OCI-LY1 (cell line): ENCODE data around the gene SP2.

Experiments used
- H2AFZ ChIP-seq: fragments of 200-600 bp; sonication (generic), shearing (Covaris generic); 2 replicates; pipeline ENCODE4 v1.6.0; 2014; ENCODE audit warnings: antibody characterized with exemption, mild to moderate bottlenecking, low read length
- H3F3A ChIP-seq: fragments of 200-600 bp; sonication (generic), shearing (Covaris generic); 2 replicates; pipeline ENCODE4 v1.6.0; 2014; ENCODE audit warnings: mild to moderate bottlenecking, antibody characterized with exemption, low read length, moderate library complexity; ENCODE audit not compliant: insufficient read depth
- H3K27ac ChIP-seq: fragments of 200-600 bp; sonication (generic); 2 replicates; pipeline ENCODE4 v1.5.1; 2014; ENCODE audit warnings: low read length, mixed run types, mild to moderate bottlenecking, low read depth; ENCODE audit not compliant: poor library complexity, severe bottlenecking
- H3K27me3 ChIP-seq: fragments of 200-600 bp; sonication (generic); 2 replicates; pipeline ENCODE4 v1.6.0; 2014; ENCODE audit warnings: antibody characterized with exemption, mild to moderate bottlenecking, low read length, moderate library complexity; ENCODE audit not compliant: insufficient read depth
- H3K36me3 ChIP-seq: fragments of 200-600 bp; sonication (generic); 2 replicates; pipeline ENCODE4 v1.6.1; 2014; ENCODE audit warnings: mild to moderate bottlenecking, antibody characterized with exemption, low read length, moderate library complexity, mixed read lengths; ENCODE audit not compliant: insufficient read depth
- H3K4me1 ChIP-seq: fragments of 200-600 bp; sonication (generic); 2 replicates; pipeline ENCODE4 v1.5.1; 2014; ENCODE audit warnings: mild to moderate bottlenecking, low read length, moderate library complexity; ENCODE audit not compliant: insufficient read depth, severe bottlenecking
- H3K4me2 ChIP-seq: fragments of 200-600 bp; sonication (generic), shearing (Covaris generic); 2 replicates; pipeline ENCODE4 v1.6.1; 2014; ENCODE audit warnings: low read length
- H3K4me3 ChIP-seq: fragments of 200-600 bp; sonication (generic); 2 replicates; pipeline ENCODE4 v1.5.1; 2014; ENCODE audit warnings: low read length, low read depth, mild to moderate bottlenecking, mixed read lengths; ENCODE audit not compliant: poor library complexity, severe bottlenecking
- H3K79me2 ChIP-seq: fragments of 200-600 bp; shearing (Covaris generic); 2 replicates; pipeline ENCODE4 v1.6.1; 2016; ENCODE audit warnings: mixed run types, low read length, mixed read lengths; ENCODE audit not compliant: insufficient read depth
- H3K9ac ChIP-seq: fragments of 200-600 bp; sonication (generic), shearing (Covaris generic); 2 replicates; pipeline ENCODE4 v1.6.1; 2014; ENCODE audit warnings: mild to moderate bottlenecking, low read length, mixed read lengths
- H3K9me2 ChIP-seq: fragments of 200-600 bp; sonication (generic), shearing (Covaris generic); 2 replicates; pipeline ENCODE4 v1.6.1; 2014; ENCODE audit warnings: low read depth, mild to moderate bottlenecking, low read length, mixed read lengths
- H3K9me3 ChIP-seq: fragments of 200-600 bp; shearing (Covaris generic); 2 replicates; pipeline ENCODE4 v1.6.1; 2014; ENCODE audit warnings: low read length, mixed read lengths
- H4K20me1 ChIP-seq: fragments of 200-600 bp; sonication (generic), shearing (Covaris generic); 2 replicates; pipeline ENCODE4 v1.6.0; 2016; ENCODE audit warnings: mild to moderate bottlenecking, low read length; ENCODE audit not compliant: insufficient read depth
- EZH2 ChIP-seq: fragments of 200-600 bp; sonication (generic), shearing (Covaris generic); IDR thresholded peaks from 2 replicates; pipeline ENCODE4 v1.8.0; 2017; ENCODE audit warnings: borderline replicate concordance, mixed run types, mild to moderate bottlenecking, antibody characterized with exemption, low read length, moderate library complexity, mixed read lengths
- TF ChIP-seq, protein P1 (sequence below): fragments of 200-600 bp; sonication (generic), shearing (Covaris generic); IDR thresholded peaks from 2 replicates; pipeline ENCODE4 v1.5.1; 2017; ENCODE audit warnings: mild to moderate bottlenecking, antibody characterized with exemption, low read length, moderate library complexity, mixed read lengths

SP2 gene

DNA sequence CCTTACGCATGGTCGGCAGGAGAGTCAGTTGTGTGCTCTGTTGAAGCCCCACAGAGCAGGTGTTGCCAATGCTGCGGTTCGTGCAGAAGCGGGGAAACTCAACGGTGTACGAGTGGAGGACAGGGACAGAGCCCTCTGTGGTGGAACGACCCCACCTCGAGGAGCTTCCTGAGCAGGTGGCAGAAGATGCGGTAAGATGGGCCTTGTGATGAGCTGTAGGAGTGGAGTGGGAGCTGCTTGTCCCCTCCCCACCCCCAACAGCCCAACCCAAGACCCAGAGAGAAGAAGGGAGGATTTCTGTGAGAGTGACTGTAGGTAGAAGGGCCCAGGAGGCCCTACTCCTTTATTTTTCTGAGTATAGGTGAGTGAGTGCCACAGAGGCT, 79.8 kb downstream of the SP2 start:
- H3K4me1 ChIP-seq, result peaks cover 15% of the 10 kb centered on the region
- no peak overlapping the region for H3K9ac ChIP-seq
- H3K9me3 ChIP-seq, result no peaks in the 10 kb centered on the region
- H3K36me3 ChIP-seq, result peaks cover 65% of the 10 kb centered on the region
- no peak overlapping the region for H2AFZ ChIP-seq
- H3F3A ChIP-seq, result no peaks in the 10 kb centered on the region
- H3K4me3 ChIP-seq, result no peak overlapping the region
- H3K4me2 ChIP-seq, result no peak overlapping the region
- no peaks in the 10 kb centered on the region for H3K27me3 ChIP-seq
- H3K9me2 ChIP-seq, result no peaks in the 10 kb centered on the region
- no peaks in the 10 kb centered on the region for H4K20me1 ChIP-seq
- TF ChIP-seq EZH2, result no peak
- TF ChIP-seq, protein P1, sequence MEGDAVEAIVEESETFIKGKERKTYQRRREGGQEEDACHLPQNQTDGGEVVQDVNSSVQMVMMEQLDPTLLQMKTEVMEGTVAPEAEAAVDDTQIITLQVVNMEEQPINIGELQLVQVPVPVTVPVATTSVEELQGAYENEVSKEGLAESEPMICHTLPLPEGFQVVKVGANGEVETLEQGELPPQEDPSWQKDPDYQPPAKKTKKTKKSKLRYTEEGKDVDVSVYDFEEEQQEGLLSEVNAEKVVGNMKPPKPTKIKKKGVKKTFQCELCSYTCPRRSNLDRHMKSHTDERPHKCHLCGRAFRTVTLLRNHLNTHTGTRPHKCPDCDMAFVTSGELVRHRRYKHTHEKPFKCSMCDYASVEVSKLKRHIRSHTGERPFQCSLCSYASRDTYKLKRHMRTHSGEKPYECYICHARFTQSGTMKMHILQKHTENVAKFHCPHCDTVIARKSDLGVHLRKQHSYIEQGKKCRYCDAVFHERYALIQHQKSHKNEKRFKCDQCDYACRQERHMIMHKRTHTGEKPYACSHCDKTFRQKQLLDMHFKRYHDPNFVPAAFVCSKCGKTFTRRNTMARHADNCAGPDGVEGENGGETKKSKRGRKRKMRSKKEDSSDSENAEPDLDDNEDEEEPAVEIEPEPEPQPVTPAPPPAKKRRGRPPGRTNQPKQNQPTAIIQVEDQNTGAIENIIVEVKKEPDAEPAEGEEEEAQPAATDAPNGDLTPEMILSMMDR, result no peak
- H3K79me2 ChIP-seq, result no peaks in the 10 kb centered on the region
- no peak overlapping the region for H3K27ac ChIP-seq

DNA sequence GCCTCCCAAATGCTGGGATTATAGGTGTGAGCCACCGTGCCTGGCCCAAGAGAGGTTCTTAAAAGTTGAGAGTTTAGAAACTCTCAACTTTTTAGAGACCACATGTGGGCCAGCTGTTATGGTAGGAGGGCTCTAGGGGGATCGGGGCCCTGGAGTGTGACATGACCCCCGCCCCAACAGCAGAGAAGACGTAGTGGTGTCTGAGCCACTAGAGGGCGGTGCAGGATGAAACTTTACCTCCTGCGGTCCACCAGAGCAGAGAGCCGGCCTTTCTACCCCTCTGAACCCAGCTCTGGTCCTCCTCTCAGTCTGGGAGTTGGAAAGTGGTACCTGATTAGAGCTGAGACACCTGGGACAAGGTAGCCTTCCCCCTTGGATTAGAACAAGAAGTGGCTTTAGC, 82.3 kb downstream of the SP2 start:
- H3K9ac ChIP-seq, result no peak overlapping the region
- peaks cover 89% of the 10 kb centered on the region for H3K36me3 ChIP-seq
- H3K27ac ChIP-seq, result no peak overlapping the region
- H3K79me2 ChIP-seq, result no peaks in the 10 kb centered on the region
- TF ChIP-seq EZH2, result no peak
- TF ChIP-seq, protein P1, result peak; percentile 74
- H3K27me3 ChIP-seq, result no peaks in the 10 kb centered on the region
- no peaks in the 10 kb centered on the region for H3K4me1 ChIP-seq
- no peaks in the 10 kb centered on the region for H4K20me1 ChIP-seq
- H3K9me2 ChIP-seq, result no peaks in the 10 kb centered on the region
- H3K4me2 ChIP-seq, result no peak overlapping the region
- no peaks in the 10 kb centered on the region for H3K9me3 ChIP-seq
- H3K4me3 ChIP-seq, result no peak overlapping the region
- no peaks in the 10 kb centered on the region for H3F3A ChIP-seq
- H2AFZ ChIP-seq, result no peak overlapping the region
